GM23338 (cell line): ENCODE measurements around the gene FGD3.

ENCODE experiments used
- EZH2 ChIP-seq: fragments of 200-600 bp; sonication (generic); IDR thresholded peaks from one replicate; pipeline ENCODE4 v1.8.0; 2017; ENCODE audit warnings: antibody characterized with exemption, mild to moderate bottlenecking, low read depth; ENCODE audit not compliant: unreplicated experiment
- EZH2phosphoT487 ChIP-seq: fragments of 200-600 bp; sonication (generic); IDR thresholded peaks from one replicate; pipeline ENCODE4 v1.8.1; 2018; ENCODE audit warnings: antibody characterized with exemption; ENCODE audit not compliant: unreplicated experiment
- POLR2AphosphoS5 ChIP-seq: IDR thresholded peaks from 2 replicates; pipeline ENCODE4 v1.6.1; 2016; ENCODE audit warnings: antibody characterized with exemption, low read depth
- TF ChIP-seq, protein P1 (sequence below), 2 experiments: fragments of 200-600 bp in 1 of 2; sonication (generic) in 1 of 2; conservative IDR thresholded peaks; 2 replicates each; pipeline versions ENCODE4 v1.5.1 to v1.6.1; 2016 to 2017; ENCODE audit warnings: antibody characterized with exemption in 2 of 2, low read depth in 2 of 2, mild to moderate bottlenecking in 2 of 2, moderate library complexity in 1 of 2
- TF ChIP-seq, protein P2 (sequence below): IDR thresholded peaks from one replicate; pipeline ENCODE4 v1.6.1; 2018; ENCODE audit warnings: antibody characterized with exemption; ENCODE audit not compliant: unreplicated experiment

DNA sequence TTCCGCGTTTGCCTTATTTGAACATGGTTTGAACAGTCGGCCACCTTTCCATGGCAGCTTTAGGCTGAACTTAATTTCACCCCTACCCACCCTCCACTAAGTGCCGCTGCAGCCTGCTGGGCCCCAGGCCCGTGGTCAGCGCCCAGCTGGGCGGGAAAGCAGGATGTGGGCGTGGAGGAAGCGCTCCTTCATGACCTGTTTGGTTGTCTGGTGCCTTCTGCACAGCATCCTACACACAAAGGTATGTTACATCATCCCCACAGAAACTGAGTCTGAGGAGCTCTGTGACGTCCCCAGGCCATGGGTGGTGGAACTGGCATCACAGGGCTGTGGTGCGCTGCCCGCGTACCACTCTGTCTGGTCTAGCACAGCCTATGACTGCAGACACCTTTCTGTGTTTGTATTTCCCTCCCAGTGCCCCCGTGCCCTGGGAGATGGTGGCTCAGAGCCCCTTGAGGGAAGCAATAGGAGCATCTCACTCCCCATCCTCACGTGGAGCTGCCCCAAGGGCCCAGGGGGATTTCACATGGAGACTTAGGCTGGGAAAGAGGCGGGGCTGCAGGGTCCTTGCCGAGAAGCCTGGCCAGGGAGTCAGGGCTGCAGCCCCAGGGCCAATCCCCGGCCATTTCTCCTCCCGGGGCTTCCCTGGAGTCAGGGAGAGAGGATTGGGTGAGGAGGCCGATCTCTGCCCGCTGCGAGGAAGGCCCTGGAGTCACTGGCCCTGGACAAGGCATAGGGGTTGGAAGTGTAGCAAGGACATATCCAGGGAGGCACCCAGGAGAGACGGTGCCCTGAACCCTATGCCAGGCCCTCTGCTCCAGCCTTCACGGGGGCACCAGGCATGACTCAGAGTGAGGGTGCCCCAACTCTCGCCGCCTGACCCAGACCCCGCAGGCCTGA, 73.7 kb downstream of the FGD3 start:
- TF ChIP-seq, protein P1, sequence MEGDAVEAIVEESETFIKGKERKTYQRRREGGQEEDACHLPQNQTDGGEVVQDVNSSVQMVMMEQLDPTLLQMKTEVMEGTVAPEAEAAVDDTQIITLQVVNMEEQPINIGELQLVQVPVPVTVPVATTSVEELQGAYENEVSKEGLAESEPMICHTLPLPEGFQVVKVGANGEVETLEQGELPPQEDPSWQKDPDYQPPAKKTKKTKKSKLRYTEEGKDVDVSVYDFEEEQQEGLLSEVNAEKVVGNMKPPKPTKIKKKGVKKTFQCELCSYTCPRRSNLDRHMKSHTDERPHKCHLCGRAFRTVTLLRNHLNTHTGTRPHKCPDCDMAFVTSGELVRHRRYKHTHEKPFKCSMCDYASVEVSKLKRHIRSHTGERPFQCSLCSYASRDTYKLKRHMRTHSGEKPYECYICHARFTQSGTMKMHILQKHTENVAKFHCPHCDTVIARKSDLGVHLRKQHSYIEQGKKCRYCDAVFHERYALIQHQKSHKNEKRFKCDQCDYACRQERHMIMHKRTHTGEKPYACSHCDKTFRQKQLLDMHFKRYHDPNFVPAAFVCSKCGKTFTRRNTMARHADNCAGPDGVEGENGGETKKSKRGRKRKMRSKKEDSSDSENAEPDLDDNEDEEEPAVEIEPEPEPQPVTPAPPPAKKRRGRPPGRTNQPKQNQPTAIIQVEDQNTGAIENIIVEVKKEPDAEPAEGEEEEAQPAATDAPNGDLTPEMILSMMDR (conservative IDR thresholded peaks at IDR 0.05; ENCODE audit: low read depth in 2 of 2) = no peak
- TF ChIP-seq EZH2 (no peak), POLR2AphosphoS5 (no peak), EZH2phosphoT487 (no peak)
- TF ChIP-seq, protein P2, sequence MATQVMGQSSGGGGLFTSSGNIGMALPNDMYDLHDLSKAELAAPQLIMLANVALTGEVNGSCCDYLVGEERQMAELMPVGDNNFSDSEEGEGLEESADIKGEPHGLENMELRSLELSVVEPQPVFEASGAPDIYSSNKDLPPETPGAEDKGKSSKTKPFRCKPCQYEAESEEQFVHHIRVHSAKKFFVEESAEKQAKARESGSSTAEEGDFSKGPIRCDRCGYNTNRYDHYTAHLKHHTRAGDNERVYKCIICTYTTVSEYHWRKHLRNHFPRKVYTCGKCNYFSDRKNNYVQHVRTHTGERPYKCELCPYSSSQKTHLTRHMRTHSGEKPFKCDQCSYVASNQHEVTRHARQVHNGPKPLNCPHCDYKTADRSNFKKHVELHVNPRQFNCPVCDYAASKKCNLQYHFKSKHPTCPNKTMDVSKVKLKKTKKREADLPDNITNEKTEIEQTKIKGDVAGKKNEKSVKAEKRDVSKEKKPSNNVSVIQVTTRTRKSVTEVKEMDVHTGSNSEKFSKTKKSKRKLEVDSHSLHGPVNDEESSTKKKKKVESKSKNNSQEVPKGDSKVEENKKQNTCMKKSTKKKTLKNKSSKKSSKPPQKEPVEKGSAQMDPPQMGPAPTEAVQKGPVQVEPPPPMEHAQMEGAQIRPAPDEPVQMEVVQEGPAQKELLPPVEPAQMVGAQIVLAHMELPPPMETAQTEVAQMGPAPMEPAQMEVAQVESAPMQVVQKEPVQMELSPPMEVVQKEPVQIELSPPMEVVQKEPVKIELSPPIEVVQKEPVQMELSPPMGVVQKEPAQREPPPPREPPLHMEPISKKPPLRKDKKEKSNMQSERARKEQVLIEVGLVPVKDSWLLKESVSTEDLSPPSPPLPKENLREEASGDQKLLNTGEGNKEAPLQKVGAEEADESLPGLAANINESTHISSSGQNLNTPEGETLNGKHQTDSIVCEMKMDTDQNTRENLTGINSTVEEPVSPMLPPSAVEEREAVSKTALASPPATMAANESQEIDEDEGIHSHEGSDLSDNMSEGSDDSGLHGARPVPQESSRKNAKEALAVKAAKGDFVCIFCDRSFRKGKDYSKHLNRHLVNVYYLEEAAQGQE = no peak
